ENCODE results near the gene GRK5.

GRK5 gene

DNA sequence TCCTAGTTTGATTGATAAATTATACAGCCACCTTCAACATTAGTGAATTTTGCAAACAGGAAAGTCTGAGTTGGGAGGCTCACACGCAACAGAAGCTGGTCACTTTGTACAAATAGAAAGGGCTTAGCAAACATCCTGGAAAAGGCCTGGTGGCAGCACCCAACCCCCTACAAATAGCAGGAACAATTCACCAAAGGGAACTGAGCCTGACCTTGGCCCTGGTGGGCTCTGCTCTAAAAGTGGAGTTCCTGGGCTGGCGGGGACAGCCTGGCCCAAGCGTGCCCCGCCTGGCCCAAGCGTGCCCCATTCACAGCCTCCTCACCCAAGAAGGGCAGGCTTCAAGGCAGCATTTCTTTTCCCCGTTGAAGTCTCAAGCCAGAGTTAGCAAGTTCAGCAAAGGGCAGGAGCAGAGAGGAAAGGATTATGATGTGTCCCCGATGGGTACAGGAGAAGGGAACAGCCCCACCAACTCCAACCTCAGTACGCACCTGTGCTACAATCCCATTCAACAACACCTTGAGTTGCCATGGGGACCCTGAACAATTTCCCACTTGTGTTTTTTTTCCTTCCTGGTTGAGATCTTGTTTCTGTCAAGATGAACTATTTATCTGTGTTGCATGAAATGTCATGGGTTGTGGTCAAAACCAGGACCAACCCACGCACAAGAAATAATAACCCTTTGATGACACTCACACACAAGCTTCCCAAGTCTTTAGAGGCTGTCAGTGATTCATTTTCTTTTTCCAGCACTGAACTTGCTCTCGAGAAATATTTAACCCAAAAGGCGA, 291.7 kb downstream of the GRK5 start:
- DNase-seq = no peak

DNA sequence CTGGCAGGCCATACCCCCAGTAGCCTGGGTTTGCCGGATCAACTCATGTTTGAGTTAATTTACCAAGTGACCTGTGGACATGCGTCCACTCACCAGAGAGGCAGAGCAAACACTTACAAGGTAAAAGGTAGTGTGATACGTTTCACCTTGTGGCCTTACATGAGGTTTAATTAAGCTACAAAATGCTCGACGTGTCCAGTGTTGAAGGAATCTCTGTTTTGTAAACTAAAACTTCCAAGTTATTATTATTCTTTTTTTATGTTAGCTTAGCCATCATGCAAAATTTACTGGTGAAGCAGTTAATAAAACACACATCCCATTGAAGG, 292.3 kb downstream of the GRK5 start:
- DNase-seq = no peak

DNA sequence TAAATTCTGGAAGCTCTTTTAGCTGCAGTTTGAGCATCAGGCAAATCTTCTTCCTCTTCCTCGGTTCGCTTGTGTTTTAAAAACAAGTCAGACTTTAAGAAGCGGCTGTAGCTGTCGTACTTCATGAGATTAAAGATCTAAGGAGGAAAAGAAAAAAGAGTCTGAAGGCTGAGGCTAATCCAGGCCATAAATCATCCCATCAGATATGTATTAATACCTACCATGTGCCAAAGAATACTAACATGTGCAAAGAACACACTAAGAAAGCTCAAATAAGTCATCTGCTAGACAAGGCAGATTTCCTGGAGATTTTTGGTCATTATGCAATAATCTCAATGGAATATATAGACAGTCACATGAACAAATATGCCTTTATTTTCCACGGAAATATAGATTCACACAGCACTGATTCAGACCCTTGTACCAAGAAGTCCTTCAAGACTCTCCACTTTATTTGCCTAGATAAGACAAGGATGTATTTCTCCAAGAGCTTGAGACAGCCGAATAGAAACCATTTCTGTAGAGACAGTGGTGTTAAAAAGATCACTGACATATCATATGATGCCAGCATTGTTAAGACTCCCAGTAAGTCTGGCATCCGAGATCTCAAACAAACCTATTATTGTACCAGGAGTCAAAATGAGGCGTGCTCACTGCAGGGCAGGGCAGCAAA, 292.9 kb downstream of the GRK5 start:
- no peak for DNase-seq

DNA sequence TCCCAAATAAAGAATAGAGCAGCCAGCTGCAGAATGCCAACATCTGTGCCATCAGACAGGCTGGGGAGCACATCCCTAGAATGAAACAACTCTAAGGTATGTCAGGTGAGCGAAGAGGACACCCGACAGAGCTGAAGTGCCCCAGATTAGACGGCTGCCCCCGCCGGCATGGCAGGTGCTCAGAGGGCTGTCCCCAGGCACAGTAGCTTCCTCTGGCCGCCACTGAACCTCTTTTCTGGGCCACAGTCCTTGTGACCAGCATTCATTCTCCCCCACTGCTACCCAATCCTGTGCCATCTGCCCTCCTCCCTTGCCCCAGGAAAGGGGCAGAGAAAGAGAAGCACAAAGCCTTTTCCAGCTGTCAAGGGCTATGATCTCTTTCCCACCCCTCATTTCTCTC, 293.4 kb downstream of the GRK5 start:
- DNase-seq = no peak

DNA sequence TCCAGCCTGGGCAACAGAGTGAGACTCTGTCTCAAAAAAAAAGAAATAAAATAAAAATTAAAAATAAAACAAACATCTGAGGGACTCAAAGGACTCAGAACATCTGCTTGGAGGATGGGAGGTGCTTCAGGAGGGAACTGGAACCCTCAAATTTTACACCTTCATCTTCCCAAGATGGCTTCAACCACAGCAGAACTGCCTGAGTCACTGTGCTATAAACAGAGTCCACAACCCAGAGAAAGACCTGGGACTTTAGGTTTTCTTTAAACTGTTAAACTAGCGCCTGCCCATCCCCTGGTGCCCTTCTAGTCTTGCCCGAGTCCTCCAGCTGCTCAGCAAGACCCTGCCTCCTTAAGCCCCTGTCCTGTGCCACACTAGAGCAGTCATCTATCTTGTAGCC, 294.3 kb downstream of the GRK5 start:
- no peak for DNase-seq

DNA sequence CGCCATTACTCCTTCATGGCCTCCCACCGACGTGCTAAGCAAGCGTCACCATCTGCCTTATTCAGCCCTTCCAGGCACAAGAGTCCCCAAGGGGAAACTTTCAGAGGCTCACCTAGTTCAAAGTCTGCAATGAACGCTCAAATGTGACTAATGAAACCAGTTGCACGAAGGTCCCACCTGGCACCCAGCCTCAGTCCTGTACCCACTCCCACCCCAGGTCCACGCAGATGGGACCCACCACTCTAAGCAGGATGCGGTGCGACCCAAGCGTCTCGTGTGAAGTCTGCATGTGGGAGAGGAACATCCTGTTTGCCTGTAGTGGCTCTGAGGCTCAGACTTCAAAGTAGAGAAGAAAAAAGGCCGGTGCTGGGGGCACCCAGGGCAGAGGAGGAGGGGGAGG, 294.8 kb downstream of the GRK5 start:
- DNase-seq = no peak

DNA sequence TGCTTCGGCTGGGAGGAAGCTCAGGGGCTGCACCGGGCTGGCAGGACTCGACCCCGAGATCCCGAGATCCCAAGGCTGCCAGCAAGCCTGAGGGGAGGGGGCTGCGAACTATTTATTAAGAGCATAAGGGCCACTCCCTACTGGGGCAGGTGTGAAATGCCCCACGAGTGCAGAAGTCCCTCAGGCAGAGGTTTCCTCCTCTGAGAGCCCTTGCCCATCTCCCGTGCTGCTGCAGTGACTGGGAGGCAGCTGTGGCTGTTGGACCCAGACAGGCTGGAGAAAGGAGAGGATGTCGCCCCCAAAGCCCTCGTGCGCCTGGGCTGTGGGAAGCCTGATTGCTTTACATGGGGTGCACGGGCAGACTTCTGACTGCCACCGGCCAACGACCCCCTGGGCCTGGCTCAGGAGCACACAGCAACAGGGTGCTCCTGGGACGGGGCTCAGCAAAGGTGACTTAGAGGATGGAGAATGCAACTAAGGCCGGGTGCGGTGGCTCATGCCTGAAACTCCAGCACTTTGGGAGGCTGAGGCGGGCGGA, 295.3 kb downstream of the GRK5 start:
- DNase-seq = no peak

DNA sequence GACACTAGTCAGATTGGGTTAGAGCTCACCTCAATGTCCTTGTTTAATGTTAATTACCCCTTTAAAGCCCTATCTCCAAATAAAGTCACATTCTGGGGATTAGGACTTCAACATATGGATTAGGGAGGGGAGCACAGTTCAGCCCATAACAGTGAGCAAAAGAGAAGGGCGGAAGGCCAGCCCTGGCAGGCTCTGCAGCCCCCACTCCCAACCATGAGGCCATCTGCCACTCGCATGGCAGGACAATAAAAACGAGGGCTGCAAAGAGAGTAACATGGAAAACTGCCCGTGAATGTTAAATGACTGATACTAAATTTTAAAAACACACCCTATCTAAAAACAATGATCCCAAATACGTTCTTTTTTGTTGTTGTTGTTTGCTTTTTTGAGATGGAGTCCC, 296.4 kb downstream of the GRK5 start:
- no peak for DNase-seq

DNA sequence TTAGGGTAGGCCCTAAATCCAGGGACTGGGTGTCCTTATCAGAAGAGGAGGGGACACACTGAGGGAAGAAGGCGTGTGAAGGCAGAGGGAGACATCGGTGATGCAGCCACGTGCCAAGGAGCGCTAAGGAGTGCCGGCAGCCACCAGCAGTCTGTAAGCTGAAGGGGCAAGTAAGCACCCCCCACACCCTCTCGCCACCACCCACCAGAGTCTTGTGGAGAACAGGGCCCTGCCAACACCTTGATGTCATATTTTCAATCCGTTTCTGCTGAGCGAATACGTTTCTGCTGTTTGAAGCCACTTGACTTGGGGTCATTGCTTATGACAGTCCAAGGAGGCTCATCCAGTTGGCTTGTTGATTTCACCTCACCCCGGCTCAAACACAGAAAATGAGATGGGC, 297.3 kb downstream of the GRK5 start:
- DNase-seq = no peak

DNA sequence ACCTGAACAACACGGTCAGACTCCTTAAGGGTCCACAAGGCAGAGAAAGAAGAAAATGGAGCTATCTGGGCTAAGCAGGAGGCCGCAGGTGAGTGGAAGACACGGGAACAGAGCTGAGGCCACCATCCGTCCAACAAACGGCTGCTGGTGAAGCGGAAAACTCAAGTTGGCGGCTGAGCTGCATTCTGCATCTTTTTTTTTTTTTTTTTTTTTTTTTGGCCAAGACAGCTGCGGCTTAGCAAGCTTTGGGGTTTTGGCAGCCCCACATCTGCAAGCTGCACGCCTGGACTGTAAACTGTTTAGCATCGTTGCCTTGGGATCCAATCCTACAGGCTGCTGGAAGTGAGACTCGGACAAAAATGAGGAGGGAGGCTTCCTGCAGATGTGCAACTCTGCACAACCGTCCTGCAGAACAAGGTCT, 297.8 kb downstream of the GRK5 start:
- DNase-seq = no peak

All from anterior cingulate cortex (tissue), 58 donors.